SH-SY5Y (cell line): ENCODE data around the gene TCF23.

Source experiments
- GATA2 ChIP-seq: IDR thresholded peaks from 2 replicates; pipeline ENCODE4 v1.6.1; 2011; ENCODE audit warnings: mild to moderate bottlenecking, low read depth, low read length
- GATA3 ChIP-seq: IDR thresholded peaks from 2 replicates; pipeline ENCODE4 v1.6.1; 2011; ENCODE audit warnings: low read depth, mild to moderate bottlenecking, low read length, moderate library complexity

GRCh38 chr2:27155069-27155520 lies 6.3 kb downstream of the TCF23 start:
- TF ChIP-seq GATA2, result no peak
- no peak for TF ChIP-seq GATA3
